GM18498 (cell line): Measurements from ENCODE around the gene GSG1L.

ENCODE experiments used
- ATAC-seq: cut with Tn5 transposase; IDR thresholded peaks from one replicate; pipeline ENCODE4 v1.9.1; 2021; ENCODE audit warnings: mild to moderate bottlenecking, moderate library complexity; ENCODE audit not compliant: unreplicated experiment

GSG1L gene

DNA sequence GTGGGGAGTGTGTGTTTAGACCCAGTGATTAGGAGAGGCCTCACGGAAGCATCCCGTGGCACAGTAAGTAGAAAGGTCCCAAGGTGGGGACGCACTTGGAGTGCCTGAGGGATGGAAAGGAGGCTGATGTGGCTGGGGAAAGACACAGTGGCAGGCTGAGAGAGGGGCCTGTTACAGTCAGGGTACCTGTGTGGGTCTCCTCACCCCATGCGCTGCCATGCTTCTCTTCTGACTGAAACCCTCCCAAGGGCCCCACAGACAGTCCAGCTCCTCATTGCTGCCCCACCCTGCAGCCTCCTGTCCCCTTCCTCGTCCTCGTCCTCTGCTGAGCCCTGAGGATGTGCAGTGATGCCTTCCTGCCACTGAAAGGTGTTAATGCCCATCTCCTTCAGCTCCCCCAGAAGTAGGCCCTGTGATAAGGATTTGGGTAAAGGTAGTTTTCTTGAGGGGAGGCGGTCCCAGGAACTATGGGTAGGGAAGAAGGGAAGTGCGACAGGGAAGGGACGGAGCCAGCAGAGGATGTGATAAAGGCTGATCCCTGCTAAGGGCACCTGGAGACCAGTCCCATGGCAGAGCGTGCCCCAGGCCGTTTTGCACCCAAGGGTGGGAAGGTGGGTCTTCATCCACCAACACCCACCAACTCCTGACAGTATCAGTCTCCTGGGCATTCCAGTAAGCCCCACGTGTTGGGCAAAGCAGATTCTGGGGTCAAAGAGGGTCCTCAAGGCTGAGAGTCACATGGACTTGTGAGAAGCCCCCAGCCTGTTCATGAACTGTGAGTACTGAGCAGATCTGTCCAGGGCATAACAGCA is 237.2 kb downstream of the GSG1L start:
- ATAC-seq = no peak

DNA sequence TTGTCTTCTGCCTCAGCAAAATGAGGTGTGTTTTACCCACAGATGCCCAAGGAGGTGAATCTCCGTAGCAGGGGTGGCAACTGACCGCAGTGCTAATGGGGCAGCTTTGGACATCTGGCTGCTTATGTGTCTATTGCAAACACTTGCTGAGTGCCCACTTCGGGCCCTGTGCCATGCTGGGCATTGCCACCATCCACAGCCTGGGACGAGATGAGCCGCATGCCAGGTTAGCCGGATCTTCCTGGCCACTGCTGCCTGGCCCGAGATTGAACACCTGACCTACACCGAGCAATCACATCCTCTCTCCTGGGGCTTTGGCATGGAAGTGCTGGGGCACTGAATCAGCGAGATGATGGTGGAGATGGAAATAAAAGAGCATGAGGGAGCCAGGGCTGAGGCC is 238.7 kb downstream of the GSG1L start:
- ATAC-seq = no peak

DNA sequence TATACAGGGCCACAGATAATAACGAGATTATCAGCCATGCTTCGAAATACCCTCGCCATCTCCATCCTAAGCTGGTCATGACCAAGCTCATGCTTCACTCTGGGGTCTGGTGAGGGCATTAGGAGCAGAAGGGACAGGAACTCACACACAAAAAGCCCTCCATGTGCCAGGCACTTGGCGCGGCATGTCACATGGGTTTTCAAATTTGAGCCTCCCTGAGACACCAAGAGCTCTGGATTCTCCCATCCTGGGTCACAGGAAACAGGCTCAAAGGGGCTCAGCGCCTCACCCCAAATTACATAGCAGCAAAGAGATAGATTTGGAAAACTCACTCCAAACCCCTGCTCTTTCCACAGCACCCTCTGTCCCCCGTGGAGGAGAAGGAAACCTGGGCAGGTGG is 239.5 kb downstream of the GSG1L start:
- ATAC-seq = no peak

DNA sequence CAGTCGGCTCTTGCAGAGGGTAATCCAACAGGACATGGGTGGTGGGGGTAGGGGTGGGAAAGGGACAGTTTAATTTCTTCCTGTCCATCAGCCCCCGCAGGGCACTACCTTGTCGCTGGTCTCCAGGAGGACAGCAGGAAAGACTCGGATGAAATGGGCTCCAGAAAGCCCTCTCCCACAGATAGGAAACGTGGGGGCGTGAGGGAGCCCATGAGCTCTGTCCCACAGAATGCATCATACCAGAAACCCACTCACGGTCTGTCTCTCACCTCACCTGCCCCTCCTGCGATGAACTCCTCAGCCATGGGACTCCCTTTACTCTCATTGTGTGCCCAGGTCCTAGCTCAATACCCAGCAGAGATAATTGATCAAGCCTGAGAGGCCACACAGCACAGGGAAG is 240.1 kb downstream of the GSG1L start:
- ATAC-seq = no peak

DNA sequence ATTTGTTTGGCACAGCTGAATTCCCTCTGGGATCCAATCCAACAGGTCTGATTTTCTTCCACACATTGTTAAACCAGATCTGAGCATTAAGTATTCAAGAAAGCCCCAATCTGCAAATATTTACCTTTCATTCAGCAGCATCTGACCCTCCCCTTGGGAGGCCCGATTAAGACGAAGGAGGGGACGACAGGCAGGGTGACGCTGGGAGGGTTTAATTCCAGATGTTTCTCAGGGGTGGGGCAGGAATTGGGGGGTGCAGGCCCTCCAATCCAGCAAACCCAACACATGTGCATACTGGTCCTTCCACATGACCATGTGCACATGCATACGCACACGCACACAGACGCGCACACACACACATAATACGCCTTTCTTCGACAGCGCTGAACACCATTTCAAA is 240.5 kb downstream of the GSG1L start:
- no peak for ATAC-seq

DNA sequence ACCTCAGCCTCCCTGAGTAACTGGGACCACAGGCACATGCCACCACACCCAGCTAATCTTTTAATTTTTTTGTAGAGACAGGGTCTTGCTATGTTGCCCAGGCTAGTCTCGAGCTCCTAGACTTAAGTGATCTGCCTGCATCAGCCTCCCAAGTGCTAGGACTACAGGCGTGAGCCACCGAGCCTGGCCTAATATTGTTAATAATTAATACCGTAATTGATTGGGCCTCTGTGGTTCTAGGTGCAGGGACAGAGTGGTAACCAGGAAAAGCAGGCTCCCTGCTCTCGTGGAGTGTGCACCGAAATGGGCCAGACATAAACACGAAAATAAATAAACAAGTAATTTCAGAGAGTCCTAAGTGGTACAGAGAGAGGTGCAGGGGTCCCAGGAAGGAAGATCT is 241.0 kb downstream of the GSG1L start:
- no peak for ATAC-seq

DNA sequence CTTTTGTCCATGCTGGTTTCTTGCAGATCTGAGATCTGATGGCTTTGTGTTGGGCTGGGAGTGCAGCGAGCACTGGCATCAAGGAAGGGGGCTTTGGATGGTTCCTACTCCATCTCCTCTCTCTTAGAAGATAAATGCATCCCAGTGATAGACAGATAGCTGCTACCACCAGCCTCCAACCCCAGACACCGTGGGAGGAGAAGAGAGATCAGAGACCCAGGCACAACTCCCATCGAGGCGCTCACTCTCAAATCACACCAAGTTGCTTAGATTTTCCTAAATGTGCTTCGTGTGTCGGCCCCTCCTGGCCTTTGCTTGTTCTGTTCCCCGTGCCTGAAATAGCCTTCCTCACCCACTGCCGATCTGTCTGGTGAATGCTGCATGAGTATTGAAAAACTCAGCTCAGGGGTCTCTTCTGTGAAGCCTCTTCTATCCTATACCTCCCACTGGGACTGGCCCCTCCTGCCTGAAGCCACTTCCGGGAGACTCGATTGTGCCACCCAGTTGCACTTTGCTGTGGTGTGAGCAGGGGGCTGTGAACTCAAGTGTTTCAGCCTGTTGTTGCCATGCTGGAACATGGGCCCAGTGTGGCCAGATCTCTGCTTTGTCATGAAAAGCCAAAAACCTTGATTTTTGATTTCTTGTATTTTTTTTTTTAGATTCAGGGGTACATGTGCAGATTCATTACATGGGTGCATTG is 242.7 kb downstream of the GSG1L start:
- ATAC-seq = no peak

DNA sequence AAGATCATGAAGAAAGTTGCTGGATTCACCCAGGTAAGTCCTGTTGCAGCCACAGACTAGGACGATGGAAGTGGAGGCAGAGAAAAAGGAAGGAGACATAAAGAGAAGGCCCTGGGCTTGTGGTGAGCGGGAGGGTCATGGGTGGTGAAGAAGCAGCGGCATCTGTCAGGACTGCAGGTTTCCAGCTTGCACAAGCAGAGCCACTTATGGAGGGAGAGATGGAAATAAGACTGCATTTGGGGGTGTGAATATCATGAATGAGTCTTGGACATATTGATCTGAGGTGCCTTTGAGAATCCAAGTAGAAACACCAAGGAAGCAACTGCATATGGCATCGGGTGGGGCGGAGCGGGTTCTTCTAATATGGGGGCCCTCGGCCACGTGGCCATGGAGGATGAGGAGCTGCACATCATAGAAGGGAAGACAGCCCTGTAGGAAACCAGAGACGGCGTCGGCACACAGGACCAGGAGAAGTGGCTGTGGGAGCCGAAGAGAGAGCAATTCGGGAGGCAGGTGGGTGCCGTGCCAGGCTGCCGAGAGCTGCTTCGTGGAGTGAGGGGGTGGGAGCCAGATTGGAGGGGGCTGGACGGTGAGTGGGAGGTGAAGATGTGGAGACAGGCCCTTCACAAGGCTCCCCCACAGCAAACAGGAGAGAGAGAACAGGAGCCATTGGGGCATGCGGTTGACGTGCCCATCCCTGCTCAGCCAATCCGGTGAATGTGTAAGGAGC is 243.5 kb downstream of the GSG1L start:
- no peak for ATAC-seq

DNA sequence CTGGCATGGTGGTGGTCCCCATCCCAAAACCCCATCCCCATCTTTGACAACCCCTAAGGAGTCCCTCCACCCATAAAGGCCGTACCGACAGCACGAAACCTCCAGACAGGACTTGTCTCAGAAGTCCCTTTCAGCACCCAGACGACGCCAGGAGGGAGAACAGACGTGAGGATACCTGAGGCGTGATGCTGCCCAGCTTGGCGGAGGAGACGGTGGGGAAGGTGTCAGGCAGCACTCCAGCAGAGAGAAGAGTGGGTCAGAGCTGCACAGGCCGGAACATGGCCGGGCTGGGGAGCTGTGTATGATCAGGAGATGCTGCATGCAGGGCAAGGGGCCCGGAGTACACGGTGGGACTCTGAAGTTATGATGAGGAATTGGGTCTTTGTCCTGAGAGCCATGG is 244.2 kb downstream of the GSG1L start:
- no peak for ATAC-seq

DNA sequence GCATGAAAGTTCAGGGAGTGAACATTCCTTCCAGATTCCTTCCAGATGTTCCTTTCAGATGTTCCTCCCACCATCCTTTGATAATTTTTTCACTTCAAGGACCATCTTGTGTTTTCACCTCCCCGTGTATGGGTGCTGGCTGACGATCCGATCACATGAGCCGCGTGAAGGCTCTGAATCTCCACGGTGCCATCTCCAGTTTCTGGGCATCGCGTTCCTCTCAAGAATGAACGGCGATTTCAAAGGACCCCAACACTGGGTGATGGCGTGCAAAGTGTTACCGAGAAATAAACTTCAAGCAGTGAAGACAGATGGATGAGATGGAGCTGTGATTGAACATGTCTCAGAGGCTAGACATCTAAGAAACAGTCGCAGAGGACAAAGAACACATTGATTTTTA is 245.3 kb downstream of the GSG1L start:
- ATAC-seq = no peak

DNA sequence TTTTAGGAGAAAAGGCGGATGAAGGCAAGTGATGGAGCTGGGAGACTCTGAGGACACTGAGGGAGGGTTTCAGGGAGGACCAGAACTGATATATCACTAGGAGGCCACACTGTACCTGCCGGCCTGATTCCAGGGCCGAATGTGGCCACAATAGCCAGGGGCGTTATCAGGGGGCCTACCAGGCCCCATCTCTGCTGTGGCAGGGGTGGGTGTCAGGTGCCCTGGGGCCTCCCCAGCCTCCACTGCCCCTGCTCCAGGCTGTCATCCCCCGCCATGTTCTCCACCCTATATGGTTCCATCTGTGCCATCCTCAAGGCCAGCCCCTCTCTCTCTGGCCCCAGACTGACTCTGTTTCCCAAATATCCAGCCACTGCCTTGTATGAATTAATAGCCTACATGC is 246.5 kb downstream of the GSG1L start:
- ATAC-seq = no peak

DNA sequence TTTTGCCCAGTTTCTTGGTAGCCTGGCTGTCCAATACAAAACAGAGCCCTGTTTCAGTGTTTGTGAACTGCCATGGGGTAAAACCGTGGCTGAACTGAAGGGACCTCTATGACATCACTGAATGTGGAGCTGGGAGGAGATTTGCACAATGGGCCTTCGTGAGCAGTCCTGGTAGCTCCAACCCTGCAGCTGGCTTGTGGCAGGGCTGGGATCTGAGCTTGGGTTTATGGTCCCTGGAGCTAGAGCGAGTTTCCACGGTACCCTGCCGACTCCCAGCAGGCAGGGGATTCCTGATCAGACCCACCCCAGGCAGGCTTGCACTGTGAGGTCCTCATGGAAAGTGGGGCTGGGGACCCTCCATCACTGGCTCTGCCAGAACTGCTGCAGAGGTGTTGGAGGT is 247.0 kb downstream of the GSG1L start:
- ATAC-seq = no peak

DNA sequence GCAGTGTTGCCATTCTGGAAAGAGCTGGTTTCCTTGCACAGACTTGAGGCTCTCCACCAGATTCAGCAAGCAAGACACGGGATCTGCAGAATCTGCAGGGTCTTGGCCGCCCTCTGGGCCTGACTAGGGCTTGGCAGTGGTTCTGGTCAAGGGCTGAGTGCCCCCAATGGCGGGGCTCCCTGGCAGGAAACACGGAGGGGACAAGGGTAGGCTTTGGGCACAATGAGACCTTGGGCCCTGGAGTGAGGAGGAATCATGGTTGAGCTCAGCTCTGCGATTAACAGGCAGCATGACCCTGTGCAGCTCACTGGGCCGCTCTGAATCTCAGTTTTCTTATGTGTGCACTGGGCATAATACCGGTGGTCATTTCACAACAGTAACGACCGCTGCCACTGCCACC is 249.9 kb downstream of the GSG1L start:
- ATAC-seq = no peak

DNA sequence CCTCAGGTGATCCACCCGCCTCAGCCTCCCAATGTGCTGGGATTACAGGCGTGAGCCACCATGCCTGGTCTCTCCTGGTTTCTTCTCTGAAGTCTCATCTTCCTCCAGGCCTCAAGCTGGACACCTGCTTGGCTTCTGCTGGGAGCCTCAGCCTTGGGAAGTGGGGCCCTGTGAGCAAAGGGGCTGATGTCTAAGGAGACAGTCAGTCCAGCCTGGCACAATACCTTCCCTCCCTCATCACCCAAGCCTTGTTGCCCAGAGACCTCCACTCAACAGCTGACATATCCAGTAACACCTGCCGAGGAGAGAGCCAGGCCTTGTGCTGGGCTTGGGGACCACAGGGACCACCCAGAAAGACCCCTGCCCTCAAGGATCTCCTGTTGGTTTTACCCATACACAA is 251.6 kb downstream of the GSG1L start:
- ATAC-seq = no peak

DNA sequence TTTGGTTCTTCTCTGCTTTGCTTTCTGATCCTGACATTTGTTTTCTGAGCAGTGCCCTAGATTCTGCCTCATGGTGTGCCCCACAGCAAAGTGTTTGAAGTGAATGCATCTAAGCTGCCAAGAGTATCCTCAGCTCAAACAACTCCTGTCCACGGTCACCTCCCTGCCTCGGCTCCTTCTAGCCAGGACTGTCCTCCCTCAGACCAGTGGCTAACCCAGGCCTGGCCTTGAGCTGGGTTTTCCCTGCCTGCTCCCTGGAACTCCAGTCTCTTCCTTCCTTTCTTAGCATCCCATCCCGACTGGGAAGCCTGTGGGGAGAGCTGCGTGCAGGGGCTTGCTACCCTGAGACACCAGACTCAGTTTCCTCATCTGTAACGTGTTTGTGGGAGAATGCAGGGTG is 256.5 kb downstream of the GSG1L start:
- ATAC-seq = no peak

DNA sequence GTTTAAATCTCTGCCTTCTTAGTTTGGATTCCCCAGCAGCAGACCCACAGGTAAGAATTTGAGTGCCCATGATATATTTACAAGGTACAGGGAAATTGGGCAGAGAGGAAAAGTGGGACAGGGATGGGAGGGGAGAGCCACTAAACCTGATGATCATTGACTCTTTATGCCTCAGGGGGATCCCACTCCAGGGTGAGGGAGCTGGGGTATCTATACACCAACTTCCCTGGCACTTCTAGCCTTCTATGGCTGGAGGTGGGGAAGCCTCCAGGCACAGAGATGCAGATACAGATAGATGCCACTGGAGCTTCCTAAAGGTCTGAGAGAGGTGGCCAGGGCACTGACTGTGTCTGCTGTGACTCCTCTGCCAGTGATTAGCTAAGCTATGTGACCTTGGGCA is 257.1 kb downstream of the GSG1L start:
- ATAC-seq = no peak

DNA sequence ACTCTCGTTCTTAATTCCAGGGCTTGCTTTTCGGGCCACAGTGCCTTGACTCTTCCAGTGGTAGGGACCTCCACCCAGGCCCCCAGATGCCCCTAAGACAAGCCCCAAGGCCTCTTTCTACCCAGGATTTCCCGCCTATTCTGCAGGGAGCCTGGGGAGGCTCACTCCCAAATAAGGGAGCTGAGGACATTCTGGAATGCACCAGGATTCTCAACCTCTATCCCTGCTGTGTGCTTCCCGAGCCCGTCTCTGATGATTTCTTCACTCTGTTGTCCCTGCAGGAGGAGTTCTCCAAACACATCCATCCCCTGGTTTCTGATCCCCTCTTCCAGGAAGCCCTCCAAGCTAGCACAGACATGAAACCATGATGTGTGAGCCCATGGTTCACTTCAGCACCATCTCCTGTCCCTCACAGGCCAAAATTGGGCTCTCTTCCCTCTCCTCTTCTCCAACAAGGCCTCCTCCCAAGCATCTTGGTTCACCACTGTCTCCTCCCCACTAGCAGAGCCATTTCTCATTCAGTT is 257.6 kb downstream of the GSG1L start:
- ATAC-seq = no peak

DNA sequence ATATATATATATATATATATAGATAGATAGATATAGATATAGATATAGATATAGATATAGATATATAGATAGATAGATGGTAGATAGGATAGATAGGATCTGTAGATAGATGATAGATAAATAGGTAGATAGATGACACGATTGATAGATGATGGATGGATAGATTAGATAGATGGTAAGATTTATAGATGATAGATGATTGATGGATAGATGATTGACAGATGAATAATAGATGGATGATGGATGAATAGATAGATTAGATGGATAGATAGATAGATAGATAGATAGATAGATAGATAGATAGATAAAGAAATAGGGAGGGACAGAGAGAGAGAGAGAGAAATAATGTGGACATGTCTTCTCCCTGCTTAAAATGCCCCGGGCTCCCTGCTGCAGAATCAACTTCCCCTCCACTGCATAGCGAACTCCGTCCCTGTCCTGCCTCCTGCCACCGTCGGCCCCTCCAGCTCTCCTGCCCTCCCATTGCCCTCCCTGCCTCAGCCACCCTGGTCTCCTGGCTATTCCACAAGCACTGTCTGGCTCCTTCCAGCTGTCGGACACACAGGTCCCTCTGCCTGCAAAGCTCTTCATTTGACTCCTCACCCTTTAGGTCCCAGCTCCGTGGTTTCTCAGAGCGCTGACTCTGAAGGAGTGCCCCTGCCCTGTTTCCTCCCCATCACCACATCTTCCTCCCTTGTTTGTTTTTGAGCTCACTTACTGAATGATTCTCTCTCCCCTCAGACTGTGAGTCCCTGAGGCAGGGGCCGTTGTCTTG is 259.6 kb downstream of the GSG1L start:
- no peak for ATAC-seq

DNA sequence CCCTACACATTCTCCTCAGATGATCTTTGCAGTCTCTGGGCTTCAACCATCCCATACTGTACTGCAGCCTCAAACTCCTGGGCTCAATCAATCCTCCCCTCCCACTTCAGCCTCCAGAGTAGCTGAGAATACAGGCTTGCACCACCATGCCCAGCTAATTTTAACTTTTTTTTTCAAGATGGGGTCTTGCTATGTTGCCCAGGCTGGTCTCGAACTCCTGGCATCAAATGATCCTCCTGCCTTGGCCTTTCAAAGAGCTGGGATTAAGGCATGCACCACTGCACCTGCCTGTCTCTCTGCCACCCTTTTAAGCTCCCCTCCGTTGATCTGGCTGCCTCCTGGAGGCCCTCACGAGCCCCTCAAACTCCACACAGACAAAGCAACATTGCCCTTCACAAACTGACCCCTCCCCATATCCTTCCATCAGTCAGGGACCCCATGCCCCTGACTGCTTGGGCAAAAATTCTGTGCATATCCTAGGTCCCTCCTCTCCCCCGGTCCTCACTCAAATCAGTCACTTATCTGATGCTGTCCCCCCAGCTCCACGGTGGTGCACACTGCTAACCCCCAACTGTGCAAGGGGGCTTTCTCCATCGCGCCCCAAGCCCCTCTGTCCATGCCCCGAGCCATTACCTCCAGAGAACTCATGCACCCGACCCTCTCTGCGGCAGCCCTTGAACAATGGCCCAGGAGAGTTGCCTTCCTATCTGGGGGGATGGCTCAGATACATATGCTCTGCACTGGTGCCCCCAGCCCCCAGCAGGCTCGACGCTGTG is 260.7 kb downstream of the GSG1L start:
- no peak for ATAC-seq

DNA sequence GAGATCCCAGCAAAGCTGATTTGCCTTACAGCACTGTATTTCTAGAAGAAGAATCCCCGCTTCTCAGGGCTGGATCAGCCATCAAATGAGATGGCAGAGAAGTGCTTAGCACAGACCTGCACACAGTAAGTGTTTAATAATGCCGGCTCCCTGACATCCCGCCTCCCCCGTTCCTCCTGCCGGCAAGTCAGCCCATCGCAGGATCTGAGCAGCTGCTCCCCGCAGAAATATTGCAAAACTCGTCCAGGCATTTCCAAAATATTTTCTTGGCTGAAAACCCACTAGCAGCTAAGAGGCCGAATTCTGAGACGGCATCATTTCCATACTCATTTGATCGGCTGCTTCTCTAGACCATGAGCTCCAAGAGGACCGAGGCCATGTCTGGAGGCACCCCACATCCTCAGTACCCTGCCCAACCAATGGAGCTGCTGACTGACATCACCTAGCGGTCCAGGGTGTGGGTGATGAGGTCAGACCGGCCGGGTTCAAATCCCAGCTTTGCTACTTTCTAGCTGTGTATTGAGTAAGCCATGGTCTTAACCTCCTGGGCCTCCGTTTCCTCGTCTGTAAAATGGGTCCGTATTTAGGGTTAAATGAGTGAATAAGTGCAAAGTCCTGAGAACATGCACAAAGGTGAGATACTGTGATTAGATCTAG is 262.1 kb downstream of the GSG1L start:
- ATAC-seq = no peak
